ENCODE results near the gene ANGPT4. TPM values are rescaled to one million over a fixed set of nuclear protein-coding genes. Genes with fewer than 3 reads are reported as not detected.

The ANGPT4 gene
- total RNA-seq, 1 experiment from 2014 or later: not detected

DNA sequence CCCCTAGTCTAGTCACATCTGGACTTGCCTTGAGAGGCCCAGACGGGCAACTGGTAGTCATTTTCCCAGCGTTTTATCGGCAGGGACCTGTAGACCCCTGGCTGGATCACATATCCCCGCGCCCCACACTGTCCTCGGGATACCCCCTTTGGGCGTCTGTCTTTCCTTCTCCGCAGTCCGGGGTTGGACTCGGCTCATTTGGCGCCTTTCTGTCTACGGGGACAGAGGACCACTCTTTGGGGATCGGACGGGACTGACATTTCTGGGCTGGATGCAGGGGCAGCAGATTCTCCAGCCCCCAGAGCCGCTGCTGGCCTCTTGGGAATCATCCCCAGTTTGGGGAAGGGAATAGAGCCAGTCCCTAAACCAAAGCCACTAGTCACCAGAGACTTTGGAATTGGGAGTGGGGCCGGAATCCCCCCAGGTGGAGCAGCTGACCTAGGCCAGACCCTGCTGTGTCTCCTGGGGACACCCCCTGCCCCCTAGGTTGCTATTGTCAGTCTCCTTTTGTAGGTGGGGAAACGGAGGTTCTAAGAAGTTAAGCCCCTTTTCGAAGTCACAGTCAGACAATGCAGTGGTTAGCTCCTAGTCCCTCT is 81.9 kb downstream of the ANGPT4 start:
- H3K36me3 Mint-ChIP-seq (ENCODE audit: insufficient read depth, unreplicated experiment): no peaks in the 10 kb centered on the region
- CTCF ChIA-PET: interaction anchor here (0.6 kb wide), 1 partner anchor 10 kb away, joined by 4 read pairs; no protein-coding TSS in a partner anchor
- no peak for TF ChIP-seq CTCF (IDR thresholded peaks at IDR 0.05; ENCODE audit: insufficient read depth in 1 of 2, low read depth in 1 of 2, low read length in 1 of 2, severe bottlenecking in 1 of 2, unreplicated experiment in 1 of 2)
- intact Hi-C loops (cut with micrococcal nuclease; ENCODE audit: unreplicated experiment): loop anchor here (5.0 kb wide), 1 partner anchor 283 kb away; the partner anchor contains the start of gene PSMF1
- DNase-seq: no peak
- H3K4me1 Mint-ChIP-seq (ENCODE audit: low read depth, unreplicated experiment): peaks cover 13% of the 10 kb centered on the region
- TSS peak; percentile 58 for BruUV-seq (replicated peaks)
- H3K27me3 Mint-ChIP-seq (ENCODE audit: insufficient read depth, unreplicated experiment): no peaks in the 10 kb centered on the region
- Histone ChIP-seq H3K27me3 (replicated peaks; ENCODE audit: control insufficient read depth, insufficient read depth, low read length) (no peaks in the 10 kb centered on the region), H3K36me3 (ENCODE audit: control insufficient read depth, insufficient read depth, low read length) (no peaks in the 10 kb centered on the region), H3K4me3 (ENCODE audit: low read depth, low read length) (peak overlapping the region; percentile 71), H3K9me3 (no peaks in the 10 kb centered on the region), H3K4me1 (peaks cover 11% of the 10 kb centered on the region)
- POLR2A ChIA-PET: no interaction called here
- peak overlapping the region; percentile 91 for H3K4me3 Mint-ChIP-seq (ENCODE audit: unreplicated experiment)
- H3K9me3 Mint-ChIP-seq (ENCODE audit: unreplicated experiment): no peaks in the 10 kb centered on the region
- H3K27ac Mint-ChIP-seq (ENCODE audit: unreplicated experiment): peak overlapping the region; percentile 36

- peak within 1 kb of the TSS; percentile 91 for H3K4me3 Mint-ChIP-seq (ENCODE audit: unreplicated experiment)
- H3K36me3 Mint-ChIP-seq (ENCODE audit: insufficient read depth, unreplicated experiment): no peaks in the 10 kb centered on the region
- CTCF ChIA-PET: interaction anchor here (0.5 to 1.4 kb wide), 7 partner anchors 11 to 550 kb away, joined by 3 to 10 read pairs (median 3); no protein-coding TSS in a partner anchor
Observed at GRCh38 chr20:833450-834150, 82.5 kb downstream of the ANGPT4 start, which contains the start of gene FAM110A. Gene FAM110A (plus strand): TSS chr20:833715. CDS start chr20:844805, 11,090 bp downstream.

More at GRCh38 chr20:833450-834150, 82.5 kb downstream of the ANGPT4 start, which contains the start of gene FAM110A:
- BruUV-seq (replicated peaks): no TSS peak
- Mint-ChIP-seq H3K9me3 (ENCODE audit: unreplicated experiment) (no peaks in the 10 kb centered on the region), H3K27me3 (ENCODE audit: insufficient read depth, unreplicated experiment) (no peaks in the 10 kb centered on the region), H3K27ac (ENCODE audit: unreplicated experiment) (peak within 1 kb of the TSS; percentile 36), H3K4me1 (ENCODE audit: low read depth, unreplicated experiment) (peaks cover 12% of the 10 kb centered on the region)
- H3K27me3 ChIP-seq (replicated peaks; ENCODE audit: control insufficient read depth, insufficient read depth, low read length): no peaks in the 10 kb centered on the region
- peak; percentile 95 to 96 for DNase-seq
- POLR2A ChIA-PET: interaction anchor here (0.6 kb wide), 2 partner anchors 15 to 432 kb away, joined by 4 read pairs; no protein-coding TSS in a partner anchor
- H3K36me3 ChIP-seq (ENCODE audit: control insufficient read depth, insufficient read depth, low read length): no peaks in the 10 kb centered on the region
- intact Hi-C loops (cut with micrococcal nuclease; ENCODE audit: unreplicated experiment): loop anchor here (1.0 to 5.0 kb wide), 2 partner anchors 8 to 284 kb away; partner anchors contain the start of gene PSMF1
- no peak for TF ChIP-seq CTCF (IDR thresholded peaks at IDR 0.05; ENCODE audit: insufficient read depth in 1 of 2, low read depth in 1 of 2, low read length in 1 of 2, severe bottlenecking in 1 of 2, unreplicated experiment in 1 of 2)
- H3K4me1 ChIP-seq: peaks cover 16% of the 10 kb centered on the region
- peak within 1 kb of the TSS; percentile 71 for H3K4me3 ChIP-seq (ENCODE audit: low read depth, low read length)
- H3K9me3 ChIP-seq: no peaks in the 10 kb centered on the region
